BJ (cell line): ENCODE results near the gene EMILIN3. TPM values are rescaled to one million over a fixed set of nuclear protein-coding genes. Genes with fewer than 3 reads are reported as not detected.

ENCODE experiments used
- CTCF ChIA-PET: fragments of 350-600 bp; formaldehyde crosslinking; extraction: SDS; loops from one replicate; lab custom pipeline; 2021; ENCODE audit warnings: antibody characterized with exemption, inconsistent platforms; lab: Yijun Ruan, JAX
- POLR2A ChIA-PET: fragments of 300-600 bp; sonication (Branson Sonifier 250); formaldehyde crosslinking; extraction: SDS; loops from one replicate; lab custom pipeline; 2021; ENCODE audit warnings: antibody characterized with exemption; lab: Charles Lee
- DNase-seq: peaks from one replicate; pipeline ENCODE4 v3.0.0-alpha.2; 2011; ENCODE audit warnings: low read depth
- H3K27me3 ChIP-seq: 2 replicates; pipeline ENCODE4 v1.6.0; 2011; ENCODE audit warnings: low read length; ENCODE audit not compliant: control insufficient read depth, insufficient read depth
- H3K36me3 ChIP-seq: 2 replicates; pipeline ENCODE4 v1.5.1; 2011; ENCODE audit warnings: low read length; ENCODE audit not compliant: control insufficient read depth, insufficient read depth
- H3K4me3 ChIP-seq: 2 replicates; pipeline ENCODE4 v1.5.1; 2011; ENCODE audit warnings: low read depth, mild to moderate bottlenecking, control low read depth, low read length
- polyA plus RNA-seq: library from polyadenylated mRNA; depleted of rRNA; stranded (reverse); fragments of >200 nt; gene quantifications from 2 replicates; pipeline ENCODE4 v1.2.3, GENCODE V29; 2011
- TF ChIP-seq, protein P1 (sequence below): IDR thresholded peaks from 2 replicates; pipeline ENCODE4 v1.5.1; 2011; ENCODE audit warnings: low read depth, mild to moderate bottlenecking, control low read depth, inconsistent platforms, low read length, moderate library complexity; ENCODE audit not compliant: insufficient read depth

The EMILIN3 gene
- polyA plus RNA-seq, 1 experiment = 0.52 TPM

DNA sequence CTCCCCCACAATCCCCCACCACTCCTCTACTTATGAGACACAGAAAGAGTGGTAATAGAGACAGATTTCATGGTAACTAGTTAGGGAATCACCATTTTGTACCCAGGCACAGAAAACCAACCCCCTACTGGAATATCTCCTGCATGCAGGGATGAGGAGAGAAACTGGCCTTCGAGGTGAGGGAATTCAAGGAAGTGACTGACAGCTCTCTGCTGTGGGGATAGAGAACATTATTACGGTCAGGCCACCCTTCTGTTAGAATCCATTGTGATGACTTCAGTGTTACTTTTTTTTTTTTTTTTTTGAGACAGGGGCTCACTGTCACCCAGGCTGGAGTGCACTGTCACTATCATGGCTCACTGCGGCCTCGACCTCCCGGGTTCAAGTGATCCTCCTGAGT is 39.4 kb downstream of the EMILIN3 start:
- DNase-seq = no peak
- no peaks in the 10 kb centered on the region for H3K27me3 ChIP-seq
- ChIA-PET POLR2A (no interaction called here), CTCF (interaction anchor here (0.6 to 1.2 kb wide), 2 partner anchors 173 to 358 kb away, joined by 3 read pairs; no protein-coding TSS in a partner anchor)
- TF ChIP-seq, protein P1, sequence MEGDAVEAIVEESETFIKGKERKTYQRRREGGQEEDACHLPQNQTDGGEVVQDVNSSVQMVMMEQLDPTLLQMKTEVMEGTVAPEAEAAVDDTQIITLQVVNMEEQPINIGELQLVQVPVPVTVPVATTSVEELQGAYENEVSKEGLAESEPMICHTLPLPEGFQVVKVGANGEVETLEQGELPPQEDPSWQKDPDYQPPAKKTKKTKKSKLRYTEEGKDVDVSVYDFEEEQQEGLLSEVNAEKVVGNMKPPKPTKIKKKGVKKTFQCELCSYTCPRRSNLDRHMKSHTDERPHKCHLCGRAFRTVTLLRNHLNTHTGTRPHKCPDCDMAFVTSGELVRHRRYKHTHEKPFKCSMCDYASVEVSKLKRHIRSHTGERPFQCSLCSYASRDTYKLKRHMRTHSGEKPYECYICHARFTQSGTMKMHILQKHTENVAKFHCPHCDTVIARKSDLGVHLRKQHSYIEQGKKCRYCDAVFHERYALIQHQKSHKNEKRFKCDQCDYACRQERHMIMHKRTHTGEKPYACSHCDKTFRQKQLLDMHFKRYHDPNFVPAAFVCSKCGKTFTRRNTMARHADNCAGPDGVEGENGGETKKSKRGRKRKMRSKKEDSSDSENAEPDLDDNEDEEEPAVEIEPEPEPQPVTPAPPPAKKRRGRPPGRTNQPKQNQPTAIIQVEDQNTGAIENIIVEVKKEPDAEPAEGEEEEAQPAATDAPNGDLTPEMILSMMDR = no peak
- H3K36me3 ChIP-seq = no peaks in the 10 kb centered on the region
- H3K4me3 ChIP-seq = no peak overlapping the region

DNA sequence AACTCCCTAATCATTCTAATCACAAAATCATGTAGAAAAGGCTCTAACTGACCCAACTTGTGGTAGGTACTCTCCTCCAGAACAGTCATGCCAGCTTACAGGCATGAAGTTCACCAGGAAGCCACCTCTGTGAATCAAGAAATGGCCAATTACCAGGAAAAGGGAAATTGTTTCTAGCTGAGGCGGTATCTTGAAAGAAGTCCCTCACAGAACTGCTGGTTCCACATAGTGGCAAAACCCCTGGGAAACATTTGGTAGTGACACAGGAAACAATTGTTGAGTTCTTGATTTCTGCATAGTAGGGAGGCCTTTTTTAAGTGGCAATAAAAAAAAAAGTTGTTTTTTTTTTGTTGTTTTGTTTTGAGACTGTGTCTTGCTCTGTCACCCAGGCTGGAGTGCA is 45.6 kb downstream of the EMILIN3 start:
- Histone ChIP-seq H3K27me3 (no peaks in the 10 kb centered on the region), H3K36me3 (no peaks in the 10 kb centered on the region), H3K4me3 (no peak overlapping the region)
- no peak for DNase-seq
- POLR2A ChIA-PET = no interaction called here
- CTCF ChIA-PET = no interaction called here
- TF ChIP-seq, protein P1 = no peak

DNA sequence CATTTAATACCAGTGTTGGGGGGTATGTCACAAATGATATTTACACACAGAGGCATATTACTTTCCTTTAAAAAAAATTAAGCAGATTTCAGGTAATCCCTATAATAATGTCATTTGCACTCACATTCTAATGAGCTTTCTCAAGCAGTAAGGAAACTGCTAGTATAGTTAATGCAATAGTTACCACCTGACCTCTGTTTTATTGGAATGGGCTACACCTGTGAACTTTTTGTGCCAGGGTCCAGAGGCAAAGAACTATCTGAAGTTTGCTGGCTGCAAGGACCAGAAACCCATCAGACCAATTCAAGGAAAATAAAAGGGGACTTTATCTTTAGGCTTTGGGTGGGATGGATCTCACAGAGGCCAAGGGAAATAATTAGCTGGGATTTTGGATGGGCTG is 46.2 kb downstream of the EMILIN3 start:
- ChIA-PET CTCF (no interaction called here), POLR2A (no interaction called here)
- TF ChIP-seq, protein P1 = no peak
- H3K4me3 ChIP-seq = no peak overlapping the region
- no peaks in the 10 kb centered on the region for H3K36me3 ChIP-seq
- no peak for DNase-seq
- H3K27me3 ChIP-seq = no peaks in the 10 kb centered on the region

DNA sequence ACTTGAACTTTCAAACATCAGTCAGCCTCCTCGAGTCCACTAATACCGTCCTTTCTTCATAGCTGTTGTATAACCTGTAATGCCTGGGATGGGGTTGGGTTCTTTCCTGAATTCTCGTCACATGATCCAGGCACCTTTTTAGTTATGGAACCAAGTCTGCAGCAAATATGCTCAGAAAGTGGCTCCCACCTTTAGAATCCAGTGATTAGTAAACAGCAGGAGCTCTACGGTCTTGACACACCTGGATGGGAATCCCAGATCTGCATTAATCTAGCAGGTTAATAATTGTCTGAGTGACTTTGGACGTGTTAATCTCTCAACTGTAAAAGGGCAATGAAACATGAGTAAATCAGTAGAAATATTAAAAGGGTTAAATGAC is 48.4 kb downstream of the EMILIN3 start:
- Histone ChIP-seq H3K27me3 (no peaks in the 10 kb centered on the region), H3K4me3 (no peak overlapping the region; the same call in 1 of the 2 replicates), H3K36me3 (no peaks in the 10 kb centered on the region)
- CTCF ChIA-PET = interaction anchor here (1.0 to 1.7 kb wide), 2 partner anchors 22 to 145 kb away, joined by 3 to 11 read pairs; partner anchors contain the start of gene LPIN3
- DNase-seq = no peak
- TF ChIP-seq, protein P1 = no peak
- POLR2A ChIA-PET = no interaction called here

DNA sequence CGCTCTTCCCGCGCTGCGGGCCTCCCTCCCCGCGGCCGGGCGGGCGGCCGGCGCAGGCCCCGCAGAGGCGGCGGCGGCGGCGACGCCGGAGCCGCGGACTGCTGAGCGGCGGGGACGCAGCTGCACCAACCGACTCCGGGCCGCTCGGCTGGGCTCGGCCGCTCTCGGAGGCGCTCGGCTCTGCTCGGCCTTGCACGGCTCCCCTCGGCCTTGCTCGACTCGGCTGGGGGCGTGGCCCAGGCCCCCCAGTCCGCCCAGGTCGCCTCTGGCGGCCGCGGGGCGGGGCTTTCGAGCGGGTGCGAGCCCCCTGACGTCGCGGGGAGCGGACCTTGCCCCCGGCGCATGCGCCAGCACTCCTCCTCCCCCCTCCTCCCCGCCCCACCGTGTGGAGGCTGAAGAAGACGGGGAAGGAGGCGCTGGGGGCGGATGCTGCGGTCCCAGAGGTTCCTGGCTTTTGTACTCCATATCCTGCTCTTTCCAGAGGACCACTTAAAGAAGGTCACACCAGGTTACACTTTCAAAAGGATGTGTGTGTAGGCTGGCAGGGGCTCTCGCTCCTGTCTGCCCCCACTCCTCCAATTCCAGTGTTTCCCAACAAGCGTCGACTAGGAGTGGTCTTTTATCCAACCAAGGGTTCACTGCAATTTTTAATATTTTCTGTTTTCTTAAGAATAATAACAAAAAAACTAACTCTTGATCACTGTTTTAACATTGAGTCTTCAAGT is 48.9 kb downstream of the EMILIN3 start, which contains the start of gene ZHX3:
ZHX3 (minus strand) TSS at position 186 of the 725 bp plus-strand sequence. CDS start 112,815 bp downstream, outside the sequence.
- CTCF ChIA-PET = interaction anchor here (1.0 to 1.7 kb wide), 2 partner anchors 22 to 145 kb away, joined by 3 to 11 read pairs; partner anchors contain the start of gene LPIN3
- H3K27me3 ChIP-seq = no peaks in the 10 kb centered on the region
- H3K36me3 ChIP-seq = no peaks in the 10 kb centered on the region
- H3K4me3 ChIP-seq = peak within 1 kb of the TSS; percentile 72
- TF ChIP-seq, protein P1 = no peak
- POLR2A ChIA-PET = interaction anchor here (0.6 to 1.1 kb wide), 2 partner anchors 12 to 292 kb away, joined by 6 read pairs; no protein-coding TSS in a partner anchor
- DNase-seq = peak; percentile 73
